ENCODE data around the gene KIFBP. TPM values are rescaled to one million over a fixed set of nuclear protein-coding genes. Genes with fewer than 3 reads are reported as not detected.

Gene KIFBP
- total RNA-seq, 1 donor from 2014 or later, result 16.7 TPM

GRCh38 chr10:69045441-69046300 is 57.1 kb downstream of the KIFBP start:
- H3K9me3 Mint-ChIP-seq, result no peaks in the 10 kb centered on the region

GRCh38 chr10:69047111-69047832 is 58.7 kb downstream of the KIFBP start:
- peaks cover 61% of the 10 kb centered on the region for H3K4me1 Mint-ChIP-seq (ENCODE audit: low read depth)
- H3K36me3 Mint-ChIP-seq (ENCODE audit: low read depth), result no peaks in the 10 kb centered on the region
- H3K27me3 Mint-ChIP-seq (ENCODE audit: low read depth), result no peaks in the 10 kb centered on the region
- no peaks in the 10 kb centered on the region for H3K9me3 Mint-ChIP-seq
- intact Hi-C loops (cut with micrococcal nuclease), result loop anchor here (5.0 kb wide), 1 partner anchor 40 kb away; no protein-coding TSS in a partner anchor
- DNase-seq (ENCODE audit: low spot score), result no peak
- H3K4me3 Mint-ChIP-seq (ENCODE audit: low read depth), result no peak overlapping the region
- peak overlapping the region; percentile 100 for H3K27ac Mint-ChIP-seq

More at GRCh38 chr10:69045441-69046300, 57.1 kb downstream of the KIFBP start:
- Mint-ChIP-seq H3K36me3 (ENCODE audit: low read depth) (no peaks in the 10 kb centered on the region), H3K4me3 (ENCODE audit: low read depth) (peak overlapping the region; percentile 70), H3K4me1 (ENCODE audit: low read depth) (peaks cover 49% of the 10 kb centered on the region), H3K27ac (peak overlapping the region; percentile 100), H3K27me3 (ENCODE audit: low read depth) (no peaks in the 10 kb centered on the region)
- peak; percentile 49 for DNase-seq (ENCODE audit: low spot score)
- intact Hi-C loops (cut with micrococcal nuclease), result loop anchor here (1.0 to 5.0 kb wide), 5 partner anchors 10 to 42 kb away; no protein-coding TSS in a partner anchor

DNA sequence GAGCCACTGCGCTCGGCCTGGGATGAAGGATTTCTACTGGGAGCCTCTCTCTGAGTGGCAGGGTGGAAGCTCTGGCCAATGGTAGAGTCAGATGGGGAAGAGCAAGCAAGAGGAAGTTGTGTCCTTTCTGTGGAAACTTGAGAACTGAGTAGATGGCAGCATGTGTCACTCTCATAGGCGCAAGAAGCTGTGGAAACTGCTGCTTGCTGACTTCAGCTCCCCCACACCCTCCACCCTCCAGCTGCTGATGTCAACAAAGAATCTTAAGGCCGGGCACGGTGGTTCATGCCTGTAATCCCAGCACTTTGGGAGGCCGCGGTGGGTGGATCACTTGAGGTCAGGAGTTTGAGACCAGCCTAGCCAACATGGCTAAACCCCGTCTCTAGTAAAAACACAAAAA is 59.5 kb downstream of the KIFBP start:
- Mint-ChIP-seq H3K9me3 (no peaks in the 10 kb centered on the region), H3K27me3 (ENCODE audit: low read depth) (no peaks in the 10 kb centered on the region), H3K4me3 (ENCODE audit: low read depth) (no peak overlapping the region), H3K36me3 (ENCODE audit: low read depth) (no peaks in the 10 kb centered on the region), H3K27ac (peak overlapping the region; percentile 85), H3K4me1 (ENCODE audit: low read depth) (peaks cover 68% of the 10 kb centered on the region)
- peak; percentile 36 for DNase-seq (ENCODE audit: low spot score)
- intact Hi-C loops (cut with micrococcal nuclease), result loop anchor here (5.0 kb wide), 1 partner anchor 41 kb away; no protein-coding TSS in a partner anchor

GRCh38 chr10:69049566-69049961 is 61.0 kb downstream of the KIFBP start:
- DNase-seq (ENCODE audit: low spot score), result no peak
- intact Hi-C loops (cut with micrococcal nuclease), result loop anchor here (5.0 kb wide), 1 partner anchor 42 kb away; no protein-coding TSS in a partner anchor
- no peaks in the 10 kb centered on the region for H3K27me3 Mint-ChIP-seq (ENCODE audit: low read depth)
- no peak overlapping the region for H3K4me3 Mint-ChIP-seq (ENCODE audit: low read depth)
- H3K9me3 Mint-ChIP-seq, result no peaks in the 10 kb centered on the region
- peak overlapping the region; percentile 14 for H3K27ac Mint-ChIP-seq
- H3K4me1 Mint-ChIP-seq (ENCODE audit: low read depth), result peaks cover 62% of the 10 kb centered on the region
- H3K36me3 Mint-ChIP-seq (ENCODE audit: low read depth), result no peaks in the 10 kb centered on the region

- H3K4me3 Mint-ChIP-seq (ENCODE audit: low read depth), result no peak overlapping the region
- no peaks in the 10 kb centered on the region for H3K36me3 Mint-ChIP-seq (ENCODE audit: low read depth)
- DNase-seq (ENCODE audit: low spot score), result peak; percentile 34
- intact Hi-C loops (cut with micrococcal nuclease), result loop anchor here (1.0 to 5.0 kb wide), 2 partner anchors 10 to 261 kb away; no protein-coding TSS in a partner anchor
- H3K9me3 Mint-ChIP-seq, result no peaks in the 10 kb centered on the region
- peak overlapping the region; percentile 79 for H3K27ac Mint-ChIP-seq
- H3K27me3 Mint-ChIP-seq (ENCODE audit: low read depth), result no peaks in the 10 kb centered on the region
- peaks cover 64% of the 10 kb centered on the region for H3K4me1 Mint-ChIP-seq (ENCODE audit: low read depth)
Measured at GRCh38 chr10:69051303-69051702, 62.7 kb downstream of the KIFBP start.

DNA sequence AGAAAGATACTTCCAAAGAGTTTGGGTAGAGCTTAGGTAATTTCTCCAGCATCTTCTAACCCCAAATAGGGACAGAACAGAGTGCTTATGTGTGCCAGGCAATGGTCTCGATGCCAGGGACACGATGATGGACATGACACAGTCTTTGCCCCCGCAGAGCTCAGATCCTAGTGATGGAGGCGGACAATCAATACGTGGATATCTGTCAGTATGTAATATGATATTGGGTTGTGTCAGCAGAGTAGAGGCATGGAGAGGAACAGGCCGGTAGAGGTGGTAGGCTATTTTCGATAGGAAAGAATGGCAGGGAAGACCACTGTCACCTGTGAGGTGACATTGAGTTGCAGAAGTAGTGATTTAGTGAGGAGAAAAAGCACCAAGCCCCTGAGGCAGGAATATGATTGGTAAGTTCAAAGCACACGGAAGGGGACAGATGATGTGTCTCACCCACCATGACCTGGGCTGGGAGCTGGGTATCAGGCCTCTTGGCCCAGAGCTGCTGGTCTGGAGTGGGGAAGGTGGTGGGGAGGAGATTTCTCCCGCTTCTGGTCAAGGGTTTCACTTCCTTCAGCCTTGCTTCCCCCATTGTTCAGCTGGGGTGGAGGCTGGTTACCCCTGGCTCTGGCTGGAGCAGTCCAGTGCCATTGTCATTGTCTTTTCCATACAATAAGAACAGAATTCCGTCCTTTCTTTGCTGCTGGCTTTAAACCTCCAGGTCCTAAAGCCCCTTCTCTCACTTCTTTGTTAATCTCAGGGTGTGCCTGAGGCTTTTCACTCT is 63.3 kb downstream of the KIFBP start:
- intact Hi-C loops (cut with micrococcal nuclease), result loop anchor here (1.0 to 5.0 kb wide), 2 partner anchors 9 to 260 kb away; no protein-coding TSS in a partner anchor
- peaks cover 64% of the 10 kb centered on the region for H3K4me1 Mint-ChIP-seq (ENCODE audit: low read depth)
- H3K27me3 Mint-ChIP-seq (ENCODE audit: low read depth), result no peaks in the 10 kb centered on the region
- H3K9me3 Mint-ChIP-seq, result no peaks in the 10 kb centered on the region
- peak overlapping the region; percentile 79 for H3K27ac Mint-ChIP-seq
- no peaks in the 10 kb centered on the region for H3K36me3 Mint-ChIP-seq (ENCODE audit: low read depth)
- H3K4me3 Mint-ChIP-seq (ENCODE audit: low read depth), result no peak overlapping the region
- no peak for DNase-seq (ENCODE audit: low spot score)

DNA sequence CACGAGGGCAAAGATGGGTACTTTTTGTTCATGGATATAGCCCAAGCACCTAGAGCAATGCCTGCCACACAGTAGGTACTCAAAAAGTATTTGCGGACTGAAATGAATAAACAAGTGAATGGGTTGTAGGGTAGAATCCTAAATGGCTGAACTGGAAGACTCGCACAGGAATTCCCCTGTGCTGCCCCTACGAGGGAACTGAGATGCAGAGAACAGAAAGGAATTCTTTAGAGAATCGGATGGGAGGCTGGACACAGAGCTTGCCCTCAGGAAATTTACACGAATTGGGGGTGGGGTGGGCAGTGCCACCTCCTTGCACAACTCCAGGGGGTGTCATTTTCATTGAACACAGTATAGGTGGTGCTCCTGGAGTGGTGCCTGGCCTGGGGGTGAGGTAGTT is 64.1 kb downstream of the KIFBP start:
- no peak for DNase-seq (ENCODE audit: low spot score)
- Mint-ChIP-seq H3K4me3 (ENCODE audit: low read depth) (no peak overlapping the region), H3K4me1 (ENCODE audit: low read depth) (peaks cover 64% of the 10 kb centered on the region), H3K36me3 (ENCODE audit: low read depth) (no peaks in the 10 kb centered on the region), H3K27ac (peak overlapping the region; percentile 22), H3K9me3 (no peaks in the 10 kb centered on the region), H3K27me3 (ENCODE audit: low read depth) (no peaks in the 10 kb centered on the region)
- intact Hi-C loops (cut with micrococcal nuclease), result loop anchor here (5.0 kb wide), 1 partner anchor 260 kb away; no protein-coding TSS in a partner anchor

DNA sequence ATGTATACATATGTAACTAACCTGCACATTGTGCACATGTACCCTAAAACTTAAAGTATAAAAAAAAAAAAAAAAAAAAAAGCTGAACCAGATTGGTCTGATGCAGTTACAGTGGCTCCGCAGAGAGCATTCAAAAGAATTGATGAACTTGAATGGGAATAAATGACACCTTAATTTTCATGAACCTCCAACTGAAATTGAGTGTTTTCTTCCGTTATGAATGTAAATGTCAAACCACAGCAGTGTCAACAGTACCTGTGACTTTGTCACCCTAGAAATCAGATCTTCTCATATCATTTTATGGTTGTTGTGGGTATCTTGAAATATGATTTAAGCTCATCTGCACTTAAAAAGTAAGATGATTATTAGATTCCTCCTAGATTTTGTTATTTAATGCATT is 66.6 kb downstream of the KIFBP start:
- no peaks in the 10 kb centered on the region for H3K27me3 Mint-ChIP-seq (ENCODE audit: low read depth)
- peak overlapping the region; percentile 82 for H3K27ac Mint-ChIP-seq
- H3K4me1 Mint-ChIP-seq (ENCODE audit: low read depth), result peaks cover 58% of the 10 kb centered on the region
- H3K9me3 Mint-ChIP-seq, result no peaks in the 10 kb centered on the region
- H3K4me3 Mint-ChIP-seq (ENCODE audit: low read depth), result no peak overlapping the region
- H3K36me3 Mint-ChIP-seq (ENCODE audit: low read depth), result no peaks in the 10 kb centered on the region
- no peak for DNase-seq (ENCODE audit: low spot score)
- intact Hi-C loops (cut with micrococcal nuclease), result loop anchor here (1.0 kb wide), 3 partner anchors 10 to 32 kb away; no protein-coding TSS in a partner anchor

GRCh38 chr10:69056129-69056528 is 67.5 kb downstream of the KIFBP start:
- peak overlapping the region; percentile 82 for H3K27ac Mint-ChIP-seq
- DNase-seq (ENCODE audit: low spot score), result no peak
- no peaks in the 10 kb centered on the region for H3K9me3 Mint-ChIP-seq
- H3K4me3 Mint-ChIP-seq (ENCODE audit: low read depth), result peak overlapping the region; percentile 30
- H3K36me3 Mint-ChIP-seq (ENCODE audit: low read depth), result no peaks in the 10 kb centered on the region
- intact Hi-C loops (cut with micrococcal nuclease), result no loop called here
- H3K27me3 Mint-ChIP-seq (ENCODE audit: low read depth), result no peaks in the 10 kb centered on the region
- peaks cover 59% of the 10 kb centered on the region for H3K4me1 Mint-ChIP-seq (ENCODE audit: low read depth)

DNA sequence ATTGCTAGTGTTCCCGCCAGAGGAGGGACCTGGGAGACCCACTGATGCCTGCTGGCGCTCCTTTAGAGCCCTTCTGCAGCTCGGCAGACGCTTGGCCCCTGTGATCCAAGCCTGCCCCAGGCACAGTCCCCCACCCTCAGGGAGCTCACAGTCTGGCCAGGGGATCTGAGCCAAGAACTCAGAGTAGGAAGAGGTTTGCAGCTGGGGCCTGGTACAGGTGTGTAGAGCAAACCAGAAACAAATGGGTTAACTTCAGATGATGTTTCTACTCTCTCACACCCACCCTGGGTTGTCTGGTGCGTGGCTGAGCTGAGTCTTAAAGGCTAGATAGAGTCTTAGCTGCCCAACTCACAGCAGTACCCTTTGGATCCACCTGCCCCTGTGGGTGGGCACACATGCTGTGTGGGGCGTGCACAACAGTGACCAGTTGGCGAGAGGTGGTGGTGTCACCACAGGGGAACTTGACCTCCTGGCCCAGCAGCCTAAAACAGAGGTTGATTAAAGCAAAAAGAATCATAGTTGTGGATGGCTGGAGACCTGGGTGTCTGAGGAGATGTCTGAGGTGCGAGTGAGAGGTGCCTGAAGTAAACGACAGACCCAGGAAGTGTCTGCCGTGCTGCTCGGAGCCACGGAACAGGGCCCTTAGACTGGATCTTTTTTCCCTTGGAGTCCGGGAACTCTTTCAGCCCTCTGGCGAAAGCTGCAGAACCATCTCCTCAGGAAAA is 68.1 kb downstream of the KIFBP start:
- peaks cover 59% of the 10 kb centered on the region for H3K4me1 Mint-ChIP-seq (ENCODE audit: low read depth)
- peak overlapping the region; percentile 85 for H3K27ac Mint-ChIP-seq
- peak overlapping the region; percentile 1 for H3K4me3 Mint-ChIP-seq (ENCODE audit: low read depth)
- DNase-seq (ENCODE audit: low spot score), result no peak
- no peaks in the 10 kb centered on the region for H3K27me3 Mint-ChIP-seq (ENCODE audit: low read depth)
- no peaks in the 10 kb centered on the region for H3K9me3 Mint-ChIP-seq
- intact Hi-C loops (cut with micrococcal nuclease), result no loop called here
- no peaks in the 10 kb centered on the region for H3K36me3 Mint-ChIP-seq (ENCODE audit: low read depth)

DNA sequence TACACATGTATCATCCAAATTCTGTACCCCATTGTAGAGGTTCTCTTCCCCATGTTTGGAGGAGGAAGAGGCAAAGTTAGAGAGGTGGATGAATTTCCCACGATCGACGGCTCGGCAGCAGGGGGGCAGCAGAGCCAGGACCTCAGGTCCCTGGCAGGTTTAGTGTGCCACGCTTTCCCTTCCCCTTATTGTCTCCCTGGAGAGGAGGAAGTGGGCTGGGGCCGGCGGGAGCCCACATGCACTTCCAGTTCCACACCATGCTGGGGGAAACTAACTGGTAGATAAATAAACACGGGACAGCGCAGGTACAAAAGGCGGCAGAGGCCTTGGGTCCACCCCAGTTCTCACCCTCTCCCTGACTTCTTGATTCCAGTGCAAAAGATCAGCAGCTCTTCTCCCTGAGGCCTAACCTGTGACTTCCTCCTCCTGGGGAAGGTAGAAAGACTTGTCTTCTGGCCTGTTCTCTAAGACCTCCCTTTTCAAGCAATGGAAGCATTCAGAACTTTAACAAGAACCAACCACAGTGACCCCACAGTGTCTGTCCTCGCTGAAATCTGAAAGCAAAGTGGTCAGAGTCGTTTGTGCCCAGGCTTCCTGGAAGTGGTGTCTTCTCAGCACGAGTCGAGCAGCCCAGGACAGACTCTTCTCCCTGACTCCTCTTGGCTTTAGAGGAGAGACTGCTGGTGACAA is 68.8 kb downstream of the KIFBP start:
- H3K4me3 Mint-ChIP-seq (ENCODE audit: low read depth), result peak overlapping the region; percentile 31
- H3K27me3 Mint-ChIP-seq (ENCODE audit: low read depth), result no peaks in the 10 kb centered on the region
- H3K36me3 Mint-ChIP-seq (ENCODE audit: low read depth), result no peaks in the 10 kb centered on the region
- H3K27ac Mint-ChIP-seq, result peak overlapping the region; percentile 85
- no peaks in the 10 kb centered on the region for H3K9me3 Mint-ChIP-seq
- no peak for DNase-seq (ENCODE audit: low spot score)
- peaks cover 60% of the 10 kb centered on the region for H3K4me1 Mint-ChIP-seq (ENCODE audit: low read depth)
- intact Hi-C loops (cut with micrococcal nuclease), result no loop called here

Measured in activated T-helper 2 cell treated with anti-CD3 and anti-CD28 coated beads, Interferon-gamma antibody, Interleukin-2, Interleukin-4, amounts not matched to agents 10 μg/mL and 5 μg/mL and 100 μg/mL, durations not matched to agents 14 hours and 24 hours and 36 hours (primary cell).